DND-41 (cell line): ENCODE measurements around the gene ADRB1.

Experiments
- EZH2 ChIP-seq: IDR thresholded peaks from 3 replicates; pipeline ENCODE4 v1.6.1; 2012; ENCODE audit warnings: borderline replicate concordance, low read depth, mild to moderate bottlenecking, moderate library complexity, low read length, inconsistent platforms; ENCODE audit not compliant: severe bottlenecking
- TF ChIP-seq, protein P1 (sequence below): IDR thresholded peaks from 2 replicates; pipeline ENCODE4 v1.5.1; 2012; ENCODE audit warnings: borderline replicate concordance, low read length, moderate library complexity, mild to moderate bottlenecking; ENCODE audit not compliant: poor library complexity, severe bottlenecking; ENCODE audit errors: extremely low read depth

DNA sequence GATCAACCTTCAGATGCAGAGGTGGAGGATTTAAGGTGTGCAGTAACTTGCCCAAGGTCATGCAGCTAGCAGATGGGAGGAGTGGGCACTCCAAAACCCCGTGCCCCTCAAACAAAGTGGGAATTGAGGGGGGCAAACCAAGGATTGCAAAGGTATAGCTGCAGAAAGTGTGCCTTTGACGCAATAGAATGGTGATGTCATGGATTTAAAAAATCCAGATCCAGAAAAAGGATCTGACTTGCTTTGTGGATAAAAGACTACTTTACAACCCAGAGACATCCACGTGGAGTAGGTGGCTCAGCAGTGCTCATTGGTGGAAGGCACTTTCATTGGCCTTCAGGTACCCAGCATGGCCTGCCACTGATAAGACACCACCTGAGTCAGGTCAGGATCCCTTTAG is 15.7 kb upstream of the ADRB1 start:
- TF ChIP-seq, protein P1, sequence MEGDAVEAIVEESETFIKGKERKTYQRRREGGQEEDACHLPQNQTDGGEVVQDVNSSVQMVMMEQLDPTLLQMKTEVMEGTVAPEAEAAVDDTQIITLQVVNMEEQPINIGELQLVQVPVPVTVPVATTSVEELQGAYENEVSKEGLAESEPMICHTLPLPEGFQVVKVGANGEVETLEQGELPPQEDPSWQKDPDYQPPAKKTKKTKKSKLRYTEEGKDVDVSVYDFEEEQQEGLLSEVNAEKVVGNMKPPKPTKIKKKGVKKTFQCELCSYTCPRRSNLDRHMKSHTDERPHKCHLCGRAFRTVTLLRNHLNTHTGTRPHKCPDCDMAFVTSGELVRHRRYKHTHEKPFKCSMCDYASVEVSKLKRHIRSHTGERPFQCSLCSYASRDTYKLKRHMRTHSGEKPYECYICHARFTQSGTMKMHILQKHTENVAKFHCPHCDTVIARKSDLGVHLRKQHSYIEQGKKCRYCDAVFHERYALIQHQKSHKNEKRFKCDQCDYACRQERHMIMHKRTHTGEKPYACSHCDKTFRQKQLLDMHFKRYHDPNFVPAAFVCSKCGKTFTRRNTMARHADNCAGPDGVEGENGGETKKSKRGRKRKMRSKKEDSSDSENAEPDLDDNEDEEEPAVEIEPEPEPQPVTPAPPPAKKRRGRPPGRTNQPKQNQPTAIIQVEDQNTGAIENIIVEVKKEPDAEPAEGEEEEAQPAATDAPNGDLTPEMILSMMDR, result no peak
- TF ChIP-seq EZH2, result no peak
